Astrocyte of the cerebellum (primary cell): ENCODE results near the gene NXPE1.
"Not testable (repeated sequence)": the region's sequence is repeated elsewhere in the genome, so short reads cannot be mapped to it uniquely, and the experiment has no call there.

Source experiments
- DNase-seq: peaks from one replicate; pipeline ENCODE4 v3.0.0-alpha.2; 2011; ENCODE audit warnings: low read depth
- H3K4me3 ChIP-seq: 2 replicates; pipeline ENCODE4 v1.5.1; 2011; ENCODE audit warnings: mild to moderate bottlenecking, low read depth, low read length, moderate library complexity
- in situ Hi-C: cut with HindIII; loops from 2 replicates; pipeline ENCODE4 v1.10.0; 2017; ENCODE audit warnings: low sequenced_read_pairs
- TF ChIP-seq, protein P1 (sequence below): IDR thresholded peaks from 2 replicates; pipeline ENCODE4 v1.5.1; 2012; ENCODE audit warnings: low read length, low read depth, moderate library complexity, mild to moderate bottlenecking; ENCODE audit errors: missing control alignments

Gene NXPE1

DNA sequence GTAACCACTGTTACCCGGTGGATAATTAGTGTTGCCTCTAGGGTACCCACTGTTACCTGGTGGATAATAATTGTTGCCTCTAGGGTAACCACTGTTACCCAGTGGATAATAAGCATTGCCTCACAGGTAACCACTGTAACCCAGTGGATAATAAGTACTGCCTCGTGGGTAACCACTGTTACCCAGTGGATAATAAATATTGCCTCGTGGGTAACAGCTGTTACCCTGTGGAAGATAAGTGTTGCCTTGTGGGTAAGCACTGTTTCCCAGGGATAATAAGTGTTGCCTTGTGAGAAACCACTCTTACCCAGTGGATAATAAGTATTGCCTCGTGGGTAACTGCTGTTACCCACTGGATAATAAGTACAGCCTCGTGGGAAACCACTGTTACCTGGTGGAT lies 45.2 kb upstream of the NXPE1 start:
- DNase-seq, result no peak
- TF ChIP-seq, protein P1, sequence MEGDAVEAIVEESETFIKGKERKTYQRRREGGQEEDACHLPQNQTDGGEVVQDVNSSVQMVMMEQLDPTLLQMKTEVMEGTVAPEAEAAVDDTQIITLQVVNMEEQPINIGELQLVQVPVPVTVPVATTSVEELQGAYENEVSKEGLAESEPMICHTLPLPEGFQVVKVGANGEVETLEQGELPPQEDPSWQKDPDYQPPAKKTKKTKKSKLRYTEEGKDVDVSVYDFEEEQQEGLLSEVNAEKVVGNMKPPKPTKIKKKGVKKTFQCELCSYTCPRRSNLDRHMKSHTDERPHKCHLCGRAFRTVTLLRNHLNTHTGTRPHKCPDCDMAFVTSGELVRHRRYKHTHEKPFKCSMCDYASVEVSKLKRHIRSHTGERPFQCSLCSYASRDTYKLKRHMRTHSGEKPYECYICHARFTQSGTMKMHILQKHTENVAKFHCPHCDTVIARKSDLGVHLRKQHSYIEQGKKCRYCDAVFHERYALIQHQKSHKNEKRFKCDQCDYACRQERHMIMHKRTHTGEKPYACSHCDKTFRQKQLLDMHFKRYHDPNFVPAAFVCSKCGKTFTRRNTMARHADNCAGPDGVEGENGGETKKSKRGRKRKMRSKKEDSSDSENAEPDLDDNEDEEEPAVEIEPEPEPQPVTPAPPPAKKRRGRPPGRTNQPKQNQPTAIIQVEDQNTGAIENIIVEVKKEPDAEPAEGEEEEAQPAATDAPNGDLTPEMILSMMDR, result no peak
- H3K4me3 ChIP-seq, result no peak overlapping the region
- in situ Hi-C loops, result no loop called here

DNA sequence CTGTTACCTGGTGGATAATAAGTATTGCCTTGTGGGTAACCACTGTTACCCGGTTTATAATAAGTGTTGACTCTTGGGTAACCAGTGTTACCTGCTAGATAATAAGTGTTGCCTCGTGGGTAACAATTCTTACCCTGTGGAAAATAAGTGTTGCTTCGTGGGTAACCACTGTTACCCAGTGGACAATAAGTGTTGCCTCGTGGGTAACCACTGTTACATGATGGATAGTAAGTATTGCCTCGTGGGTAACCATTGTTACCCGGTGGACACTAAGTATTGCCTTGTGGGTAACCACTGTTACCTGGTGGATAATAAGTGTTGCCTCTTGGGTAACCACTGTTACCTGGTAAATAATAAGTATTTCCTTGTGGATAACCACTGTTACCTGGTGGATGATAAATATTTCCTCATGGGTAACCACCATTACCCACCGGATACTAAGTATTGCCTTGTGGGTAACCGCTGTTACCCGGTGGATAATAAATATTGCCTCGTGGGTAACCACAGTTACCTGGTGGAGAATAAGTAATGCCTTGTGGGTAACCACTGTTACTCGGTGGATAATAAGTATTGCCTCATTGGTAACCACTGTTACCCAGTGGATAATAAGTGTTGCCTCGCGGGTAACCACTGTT lies 44.6 kb upstream of the NXPE1 start:
- TF ChIP-seq, protein P1, result no peak
- DNase-seq, result no peak
- in situ Hi-C loops, result no loop called here
- no peak overlapping the region for H3K4me3 ChIP-seq

GRCh38 chr11:114603151-114603550 lies 43.5 kb upstream of the NXPE1 start:
- H3K4me3 ChIP-seq, DNase-seq, in situ Hi-C loops: not testable (repeated sequence)

DNA sequence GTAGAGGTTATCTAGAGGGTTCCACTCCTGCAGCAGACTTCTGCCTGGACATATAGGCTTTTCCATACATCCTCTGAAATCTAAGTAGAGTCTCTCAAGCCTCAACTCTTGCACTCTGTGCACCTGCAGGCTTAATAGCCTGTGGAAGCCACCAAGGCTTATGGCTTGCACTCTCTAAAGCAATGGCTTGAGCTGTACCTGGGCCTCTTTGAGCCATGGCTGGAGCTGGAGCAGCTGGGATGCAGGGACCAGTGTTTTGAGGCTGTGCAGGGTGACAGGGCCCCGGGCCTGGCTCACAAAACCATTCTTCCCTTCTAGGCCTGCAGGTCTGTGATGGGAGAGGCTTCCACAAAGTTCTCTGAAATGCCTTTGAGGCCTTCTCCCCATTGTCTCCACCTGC lies 38.8 kb upstream of the NXPE1 start:
- H3K4me3 ChIP-seq, result no peak overlapping the region
- in situ Hi-C loops, result no loop called here
- TF ChIP-seq, protein P1, result no peak
- no peak for DNase-seq

DNA sequence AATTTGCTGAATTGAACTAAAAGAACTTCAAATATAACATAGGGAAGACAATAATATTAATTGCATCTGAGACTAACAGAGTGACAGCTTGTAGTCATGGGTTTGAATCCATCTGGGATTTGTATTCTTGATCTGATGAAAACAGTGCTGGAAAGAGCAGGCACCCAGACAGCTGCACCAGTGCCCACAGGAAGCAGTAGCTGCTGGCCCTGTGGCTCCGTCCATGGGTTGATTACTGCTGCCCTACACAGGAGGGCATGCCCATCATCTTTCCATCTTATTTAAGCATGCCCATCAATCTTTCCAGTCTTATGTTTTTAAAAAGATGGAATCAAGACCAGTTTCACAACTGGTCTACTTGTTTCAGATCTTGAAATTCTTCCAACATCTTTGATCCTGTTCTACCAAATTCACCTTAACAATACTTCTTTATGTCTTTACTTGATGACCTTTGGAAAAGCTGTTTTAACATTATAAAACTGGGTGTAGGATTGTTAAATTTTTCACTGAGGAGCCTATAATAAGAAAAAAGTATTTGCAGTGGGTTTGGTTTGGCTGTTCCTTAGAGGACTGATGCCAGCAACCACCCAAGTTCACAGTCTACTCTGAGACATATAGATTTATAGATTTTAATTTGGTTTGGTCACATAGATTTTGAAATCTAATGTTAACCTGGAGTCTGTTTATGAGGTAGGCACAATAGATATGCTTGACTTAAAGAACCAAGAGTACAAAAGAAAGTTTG lies 36.7 kb upstream of the NXPE1 start:
- H3K4me3 ChIP-seq, result no peak overlapping the region
- TF ChIP-seq, protein P1, result no peak
- DNase-seq, result no peak
- in situ Hi-C loops, result no loop called here

GRCh38 chr11:114595571-114595970 lies 35.9 kb upstream of the NXPE1 start, which contains the start of gene NXPE4:
Gene NXPE4 (minus strand): TSS chr11:114595786. CDS start chr11:114594759, 1,027 bp downstream.
- H3K4me3 ChIP-seq, result no peak within 1 kb of the TSS
- in situ Hi-C loops, result no loop called here
- TF ChIP-seq, protein P1, result no peak
- no peak for DNase-seq

DNA sequence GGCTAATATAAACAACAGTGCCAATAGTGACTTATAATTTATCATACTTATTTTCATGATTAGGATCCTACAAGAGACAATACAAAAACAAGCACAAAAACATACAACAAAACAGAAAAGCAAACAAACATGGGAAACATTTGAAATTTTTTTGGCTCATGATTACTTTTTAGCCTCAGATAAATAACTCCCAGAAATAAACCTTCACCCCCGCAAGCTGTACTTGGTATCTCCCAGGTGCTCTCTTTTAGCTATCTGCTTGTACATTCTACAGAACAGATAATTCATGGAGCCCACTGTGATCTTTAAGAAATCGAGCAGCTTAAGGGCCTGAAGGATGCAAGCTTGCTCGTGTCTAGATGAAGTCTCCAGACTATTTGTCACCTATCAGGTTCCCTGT lies 35.0 kb upstream of the NXPE1 start:
- no peak overlapping the region for H3K4me3 ChIP-seq
- TF ChIP-seq, protein P1, result no peak
- DNase-seq, result no peak
- in situ Hi-C loops, result no loop called here
